ENCODE results near the gene TMX2. TPM values are rescaled to one million over a fixed set of nuclear protein-coding genes. Genes with fewer than 3 reads are reported as not detected.

The TMX2 gene
- total and polyA plus RNA-seq, 9 of the 15 experiments (the other 6 are each of a cell fraction or from before 2014, with no cell fraction given), result 176 to 433 (median 227) TPM

GRCh38 chr11:57745206-57745605 lies 32.8 kb downstream of the TMX2 start:
- BruUV-seq (replicated peaks), result no TSS peak
- no peak overlapping the region for H2AFZ ChIP-seq (ENCODE audit: low read depth, low read length)
- intact Hi-C loops (cut with micrococcal nuclease) (no loop called here), in situ Hi-C loops (cut with MboI) (loop anchor here (5.0 kb wide), 1 partner anchor 47 kb away; no protein-coding TSS in a partner anchor)
- H3K4me2 ChIP-seq (ENCODE audit: insufficient read depth, low read length), result no peak overlapping the region
- H4K20me1 ChIP-seq (replicated peaks; ENCODE audit: control insufficient read depth, insufficient read depth, low read length), result no peaks in the 10 kb centered on the region
- no peaks in the 10 kb centered on the region for H3K9me1 ChIP-seq (ENCODE audit: control insufficient read depth, insufficient read depth, low read length)
- TF ChIP-seq FUS (optimal IDR thresholded peaks at IDR 0.05; ENCODE audit: low read depth, low read length) (no peak), TCF7 (IDR thresholded peaks at IDR 0.05; ENCODE audit: borderline replicate concordance) (no peak), THAP12 (CRISPR knock-in tag; IDR thresholded peaks at IDR 0.05) (no peak)
- ChIA-PET CTCF (ENCODE audit: low intra/inter-chr PET ratio) (no interaction called here), POLR2A (interaction anchor here (0.6 to 2.7 kb wide), 6 partner anchors 12 to 785 kb away, joined by 4 to 13 read pairs (median 6); partner anchors contain the start of gene CTNND1)
- DNase-seq (ENCODE audit: extremely low read depth in 1 of 4, low spot score in 3 of 4) (no peak), FAIRE-seq (no peak), ATAC-seq (no peak)
- peaks cover 24% of the 10 kb centered on the region for H3K79me2 ChIP-seq (ENCODE audit: control insufficient read depth, insufficient read depth, low read length)
- WGBS (ENCODE audit: insufficient coverage, low coverage, missing lambda C conversion rate), result 93% methylated on average over 5 of the region's 5 CpGs
- no peaks in the 10 kb centered on the region for H3K27me3 ChIP-seq (ENCODE audit: control insufficient read depth in 2 of 2, insufficient read depth in 2 of 2, low read length in 2 of 2)
- H3K27ac ChIP-seq (ENCODE audit: extremely low read depth, low read depth, low read length), result no peak overlapping the region
- no peak overlapping the region for H3K4me3 ChIP-seq
- peaks cover 7 to 10% of the 10 kb centered on the region in 2 experiments; a peak in 4 of 5 replicates for H3K4me1 ChIP-seq (replicated peaks in 1 of 2; ENCODE audit: control insufficient read depth in 2 of 2, insufficient read depth in 2 of 2, low read length in 2 of 2)
- H3K9me3 ChIP-seq (replicated peaks; ENCODE audit: control insufficient read depth, insufficient read depth, low read depth, low read length), result no peaks in the 10 kb centered on the region
- peaks cover 53% of the 10 kb centered on the region for H3K36me3 ChIP-seq (ENCODE audit: control insufficient read depth, insufficient read depth, low read length)
- H3K9ac ChIP-seq (ENCODE audit: insufficient read depth in 1 of 2, low read depth in 2 of 2, low read length in 2 of 2), result no peak overlapping the region
